ENCODE data around the gene CCL18.

- TF ChIP-seq CTCF (IDR thresholded peaks at IDR 0.05; ENCODE audit: insufficient read depth, low read length, poor library complexity, severe bottlenecking) (no peak), EZH2phosphoT487 (conservative IDR thresholded peaks at IDR 0.05; ENCODE audit: low read length) (no peak)
These were observed 41.9 kb downstream of the CCL18 start for GRCh38 chr17:36105781-36106492.
